Measurements from ENCODE around the gene LETMD1. TPM values are rescaled to one million over a fixed set of nuclear protein-coding genes. Genes with fewer than 3 reads are reported as not detected.

The LETMD1 gene
- total and polyA plus RNA-seq, 2 of the 8 experiments (the other 6 are each of a cell fraction or from before 2014, with no cell fraction given): 39.4 to 65.3 TPM

DNA sequence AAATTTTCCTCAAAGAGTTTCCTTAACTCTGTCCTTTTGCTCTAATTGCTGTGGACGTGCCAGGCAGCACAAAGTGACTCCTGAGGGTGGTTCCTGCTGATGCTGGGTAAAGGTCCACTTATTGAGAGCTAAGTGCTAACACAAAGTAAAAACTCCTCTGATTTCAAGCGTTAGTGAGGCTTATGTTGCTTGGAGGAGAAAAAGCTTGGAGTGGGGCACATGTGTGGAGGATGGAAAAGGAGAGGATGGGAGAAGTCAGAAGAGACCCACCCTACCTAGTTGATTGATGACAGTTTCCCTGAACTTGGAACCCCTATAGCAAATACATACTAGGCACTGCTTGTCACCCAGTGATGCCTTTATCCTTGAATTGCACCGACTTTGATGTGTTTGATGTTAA, 11.8 kb upstream of the LETMD1 start (continued):
- TF ChIP-seq TAF1 (IDR thresholded peaks at IDR 0.05; ENCODE audit: low read depth, low read length) (no peak), HDAC6 (IDR thresholded peaks at IDR 0.05; ENCODE audit: low read depth, low read length) (no peak), ASH2L (IDR thresholded peaks at IDR 0.05; ENCODE audit: low read length) (no peak), SP1 (IDR thresholded peaks at IDR 0.05; ENCODE audit: low read depth, low read length) (no peak), CBX8 (IDR thresholded peaks at IDR 0.05; ENCODE audit: borderline replicate concordance, low read depth, low read length) (no peak)
